K562 (cell line): ENCODE data around the gene TUBG2. TPM values are rescaled to one million over a fixed set of nuclear protein-coding genes. Genes with fewer than 3 reads are reported as not detected.

Source experiments
- ATAC-seq: fragments of 200-7000 bp; cut with Tn5 transposase; 3 replicates; pipeline ENCODE4 v1.9.1; 2020; ENCODE audit warnings: moderate library complexity
- BruUV-seq: library from RNA; stranded (reverse); fragments of 400-500 nt; replicated peaks from 2 replicates; lab custom pipeline; 2021; lab: Mats Ljungman, UMichigan
- CTCF ChIA-PET: fragments of 300-600 bp; formaldehyde crosslinking; extraction: SDS; loops from one replicate; lab custom pipeline; 2021; ENCODE audit warnings: low intra/inter-chr PET ratio; lab: Yijun Ruan, JAX
- POLR2A ChIA-PET: fragments of 300-600, 350-650 bp; sonication (Branson Sonifier 250); formaldehyde crosslinking; extraction: SDS; loops from one replicate; lab custom pipeline; 2021; ENCODE audit warnings: antibody characterized with exemption, inconsistent platforms; lab: Yijun Ruan, JAX
- DNase-seq, 4 experiments: peaks; one replicate each; pipeline versions ENCODE4 v3.0.0 to v3.0.0-alpha.2; 2011 to 2018; ENCODE audit warnings: low spot score in 3 of 4, mixed read lengths in 3 of 4; ENCODE audit errors: extremely low read depth in 1 of 4
- FAIRE-seq: peaks from 2 replicates; lab custom pipeline; 2011; peaks lifted over from hg19 to GRCh38; lab: Jason Lieb, UNC
- H2AFZ ChIP-seq: 2 replicates; pipeline ENCODE4 v1.6.0; 2011; ENCODE audit warnings: low read depth, low read length, control low read depth, inconsistent platforms
- H3K27ac ChIP-seq: fragments of 200-600 bp; 3 replicates; pipeline ENCODE4 v1.8.0; 2011; ENCODE audit warnings: low read depth, mild to moderate bottlenecking, control low read depth, inconsistent platforms, low read length, moderate library complexity, mixed read lengths; ENCODE audit errors: extremely low read depth
- H3K27me3 ChIP-seq, 2 experiments: fragments of 300-600 bp in 1 of 2; 2 replicates in 1 of 2; 3 replicates in 1 of 2; pipeline versions ENCODE4 v1.6.0 to v1.8.0; 2011; ENCODE audit warnings: inconsistent platforms in 2 of 2, low read length in 2 of 2, mild to moderate bottlenecking in 1 of 2, mixed read lengths in 1 of 2, moderate library complexity in 1 of 2; ENCODE audit not compliant: control insufficient read depth in 2 of 2, insufficient read depth in 2 of 2
- H3K36me3 ChIP-seq: fragments of 300-600 bp; 3 replicates; pipeline ENCODE4 v1.8.0; 2011; ENCODE audit warnings: mild to moderate bottlenecking, low read length, inconsistent platforms; ENCODE audit not compliant: control insufficient read depth, insufficient read depth
- H3K4me1 ChIP-seq, 2 experiments: fragments of 200-600 bp in 1 of 2; replicated peaks in 1 of 2; 2 replicates in 1 of 2; 3 replicates in 1 of 2; pipeline versions ENCODE4 v1.5.1 to v1.8.0; 2011; ENCODE audit warnings: inconsistent platforms in 2 of 2, low read length in 2 of 2, mild to moderate bottlenecking in 1 of 2, mixed read lengths in 1 of 2, moderate library complexity in 1 of 2; ENCODE audit not compliant: control insufficient read depth in 2 of 2, insufficient read depth in 2 of 2
- H3K4me2 ChIP-seq: 2 replicates; pipeline ENCODE4 v1.6.1; 2011; ENCODE audit warnings: low read length, control low read depth, inconsistent platforms, mixed read lengths; ENCODE audit not compliant: insufficient read depth
- H3K4me3 ChIP-seq: fragments of 200-600 bp; sonication (generic), shearing (Covaris generic); 2 replicates; pipeline ENCODE4 v1.5.1; 2016; ENCODE audit warnings: control low read depth, inconsistent platforms
- H3K79me2 ChIP-seq: fragments of 200-600 bp; 3 replicates; pipeline ENCODE4 v1.8.0; 2011; ENCODE audit warnings: low read length, inconsistent platforms; ENCODE audit not compliant: control insufficient read depth, insufficient read depth
- H3K9ac ChIP-seq, 2 experiments: 2 replicates each; pipeline versions ENCODE4 v1.6.0 to v1.6.1; 2011; ENCODE audit warnings: low read depth in 2 of 2, low read length in 2 of 2, control low read depth in 1 of 2, inconsistent platforms in 1 of 2, mild to moderate bottlenecking in 1 of 2, mixed read lengths in 1 of 2; ENCODE audit not compliant: insufficient read depth in 1 of 2
- H3K9me1 ChIP-seq: one replicate; pipeline ENCODE4 v1.6.0; 2011; ENCODE audit warnings: inconsistent platforms, mild to moderate bottlenecking, low read length, moderate library complexity; ENCODE audit not compliant: control insufficient read depth, insufficient read depth
- H3K9me3 ChIP-seq: replicated peaks from 2 replicates; pipeline ENCODE4 v1.5.1; 2011; ENCODE audit warnings: low read depth, low read length, inconsistent platforms; ENCODE audit not compliant: control insufficient read depth, insufficient read depth
- H4K20me1 ChIP-seq: replicated peaks from 2 replicates; pipeline ENCODE4 v1.6.1; 2011; ENCODE audit warnings: low read length, inconsistent platforms, mixed read lengths; ENCODE audit not compliant: control insufficient read depth, insufficient read depth
- U2AF2 ChIP-seq: fragments of 200-400 bp; formaldehyde crosslinking; optimal IDR thresholded peaks from 2 replicates; pipeline ENCODE3; 2017; ENCODE audit warnings: low read depth, mild to moderate bottlenecking, low read length
- ZNF696 ChIP-seq: fragments of 250-450 bp; sonication (Bioruptor Pico); conservative IDR thresholded peaks from 2 replicates; pipeline ENCODE4 v1.4.0; 2020; ENCODE audit warnings: mild to moderate bottlenecking, moderate library complexity
- WGBS: fragments of 100-300 bp; shearing (Covaris generic); methylation state at CpG from one replicate; pipeline ENCODE4 v1.1.6; 2016; ENCODE audit warnings: low coverage, mixed read lengths; ENCODE audit not compliant: insufficient coverage; ENCODE audit errors: missing lambda C conversion rate; 5-methylcytosine and 5-hydroxymethylcytosine counted together
- in situ Hi-C: fragments of 300-500 bp; cut with MboI; formaldehyde crosslinking; loops from 4 replicates; pipeline ENCODE4 v1.15.0; 2018; ENCODE audit warnings: inconsistent platforms, mixed read lengths
- intact Hi-C: fragments of 100-400 bp; cut with micrococcal nuclease; formaldehyde crosslinking; loops from 2 replicates; pipeline ENCODE4 v1.14.2; 2022
- polyA plus RNA-seq, 8 experiments: library from polyadenylated mRNA; depleted of rRNA in 4 of 8; stranded (reverse) in 5 of 8; unstranded in 3 of 8; fragments of >200 nt; fragmentation: Nextera tagmentation in 2 of 8; fragmentation: Illumina TruSeq in 1 of 8; extraction: Ambion mirVana in 2 of 8; extraction: Trizol in 1 of 8; gene quantifications; 2 replicates each; pipeline versions ENCODE4 v1.2.1 to v1.2.3, GENCODE V29; 2011 to 2014; ENCODE audit warnings: inconsistent platforms in 1 of 8, missing spikeins in 1 of 8
- total RNA-seq, 7 experiments: library from RNA; depleted of rRNA in 6 of 7; stranded (reverse); fragments of >200 nt in 6 of 7; fragmentation: Illumina TruSeq in 2 of 7; extraction: Trizol in 2 of 7; gene quantifications; 2 replicates each; pipeline versions ENCODE4 v1.2.1 to v1.2.3, GENCODE V29; 2011 to 2021; ENCODE audit warnings: low replicate concordance in 1 of 7
- TF ChIP-seq, protein P1 (sequence below): fragments of 200-800 bp; sonication (Bioruptor generic); IDR thresholded peaks from 2 replicates; pipeline ENCODE4 v1.6.1; 2017; ENCODE audit warnings: missing genetic modification characterization, missing compliant biosample characterization
- TF ChIP-seq, protein P2 (sequence below): fragments of 450-650 bp; formaldehyde crosslinking; IDR thresholded peaks from 2 replicates; pipeline ENCODE4 v1.4.0; 2020; ENCODE audit warnings: mild to moderate bottlenecking

The TUBG2 gene
- total and polyA plus RNA-seq, 9 of the 15 experiments (the other 6 are each of a cell fraction or from before 2014, with no cell fraction given), result 0.09 to 0.80 (median 0.24) TPM; not detected in 2

DNA sequence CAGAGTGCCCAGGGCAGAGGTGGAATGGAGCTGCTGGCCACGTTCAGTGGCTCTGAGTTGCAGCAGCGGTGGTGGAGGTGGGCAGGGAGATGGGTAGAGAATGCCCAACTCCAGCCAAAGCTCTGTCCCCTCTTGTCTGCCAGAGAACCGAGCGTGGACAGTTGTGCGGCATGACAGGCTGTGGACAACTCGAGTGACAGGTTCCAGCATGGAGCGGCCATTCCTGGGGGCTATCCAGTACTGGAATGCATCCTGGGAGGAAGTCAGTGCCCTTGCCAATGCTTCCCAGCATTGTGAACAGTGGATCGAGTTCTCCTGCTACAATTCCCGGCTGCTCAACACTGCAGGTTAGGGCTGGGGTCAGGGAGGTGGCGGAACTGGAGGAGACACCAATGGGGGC is 31.5 kb downstream of the TUBG2 start:
- BruUV-seq, result no TSS peak
- Histone ChIP-seq H3K9ac (peak overlapping the region in 1 of 2 experiments; percentile 4; a peak in 1 of 4 replicates), H3K4me1 (peaks cover 0 to 37% of the 10 kb centered on the region in 2 experiments; a peak in 3 of 5 replicates), H3K27me3 (no peaks in the 10 kb centered on the region), H3K4me3 (no peak overlapping the region), H4K20me1 (no peaks in the 10 kb centered on the region), H3K79me2 (no peaks in the 10 kb centered on the region), H3K9me3 (no peaks in the 10 kb centered on the region), H3K9me1 (no peaks in the 10 kb centered on the region), H2AFZ (no peak overlapping the region), H3K4me2 (no peak overlapping the region), H3K36me3 (no peaks in the 10 kb centered on the region), H3K27ac (no peak overlapping the region)
- POLR2A ChIA-PET, result interaction anchor here (1.7 to 1.8 kb wide), 2 partner anchors 9 to 10 kb away, joined by 8 read pairs; no protein-coding TSS in a partner anchor
- CTCF ChIA-PET, result no interaction called here
- no peak for ATAC-seq
- TF ChIP-seq, protein P1, sequence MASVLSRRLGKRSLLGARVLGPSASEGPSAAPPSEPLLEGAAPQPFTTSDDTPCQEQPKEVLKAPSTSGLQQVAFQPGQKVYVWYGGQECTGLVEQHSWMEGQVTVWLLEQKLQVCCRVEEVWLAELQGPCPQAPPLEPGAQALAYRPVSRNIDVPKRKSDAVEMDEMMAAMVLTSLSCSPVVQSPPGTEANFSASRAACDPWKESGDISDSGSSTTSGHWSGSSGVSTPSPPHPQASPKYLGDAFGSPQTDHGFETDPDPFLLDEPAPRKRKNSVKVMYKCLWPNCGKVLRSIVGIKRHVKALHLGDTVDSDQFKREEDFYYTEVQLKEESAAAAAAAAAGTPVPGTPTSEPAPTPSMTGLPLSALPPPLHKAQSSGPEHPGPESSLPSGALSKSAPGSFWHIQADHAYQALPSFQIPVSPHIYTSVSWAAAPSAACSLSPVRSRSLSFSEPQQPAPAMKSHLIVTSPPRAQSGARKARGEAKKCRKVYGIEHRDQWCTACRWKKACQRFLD (CRISPR knock-in tag), result no peak
- TF ChIP-seq ZNF696 (CRISPR knock-in tag), result no peak
- TF ChIP-seq, protein P2, sequence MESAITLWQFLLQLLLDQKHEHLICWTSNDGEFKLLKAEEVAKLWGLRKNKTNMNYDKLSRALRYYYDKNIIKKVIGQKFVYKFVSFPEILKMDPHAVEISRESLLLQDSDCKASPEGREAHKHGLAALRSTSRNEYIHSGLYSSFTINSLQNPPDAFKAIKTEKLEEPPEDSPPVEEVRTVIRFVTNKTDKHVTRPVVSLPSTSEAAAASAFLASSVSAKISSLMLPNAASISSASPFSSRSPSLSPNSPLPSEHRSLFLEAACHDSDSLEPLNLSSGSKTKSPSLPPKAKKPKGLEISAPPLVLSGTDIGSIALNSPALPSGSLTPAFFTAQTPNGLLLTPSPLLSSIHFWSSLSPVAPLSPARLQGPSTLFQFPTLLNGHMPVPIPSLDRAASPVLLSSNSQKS (CRISPR knock-in tag), result no peak
- TF ChIP-seq U2AF2, result no peak
- intact Hi-C loops (no loop called here), in situ Hi-C loops (no loop called here)
- WGBS, result 71% methylated on average over 10 of the region's 10 CpGs
- no peak for DNase-seq
- FAIRE-seq, result no peak
